PFSK-1 (cell line): Measurements from ENCODE around the gene EMILIN1.

ENCODE experiments used
- SIN3A ChIP-seq: IDR thresholded peaks from 2 replicates; pipeline ENCODE4 v1.6.1; 2012; ENCODE audit warnings: mild to moderate bottlenecking, low read length, moderate library complexity, borderline replicate concordance; ENCODE audit not compliant: insufficient read depth
- TAF1 ChIP-seq: IDR thresholded peaks from 2 replicates; pipeline ENCODE4 v1.6.1; 2012; ENCODE audit warnings: low read length, control low read depth, borderline replicate concordance; ENCODE audit not compliant: insufficient read depth

DNA sequence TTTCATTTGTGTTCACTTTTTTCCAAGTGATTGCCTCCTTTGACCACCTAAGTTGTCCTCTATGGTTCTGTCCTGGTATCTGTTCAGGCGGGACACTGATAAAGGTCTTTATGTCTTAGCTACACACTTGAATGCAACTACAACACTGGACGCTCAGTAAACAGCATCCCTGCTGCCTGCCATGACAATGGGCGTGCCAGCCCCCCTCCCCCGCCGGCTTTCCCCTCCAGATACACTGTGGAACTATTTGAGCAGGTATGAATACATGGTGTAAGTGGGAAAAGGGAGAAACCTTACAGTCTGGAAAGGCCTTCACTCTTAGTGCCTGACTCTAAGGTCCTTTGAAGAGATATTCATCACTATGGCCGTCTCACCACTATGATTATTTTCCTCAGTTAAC lies 21.2 kb upstream of the EMILIN1 start:
- TF ChIP-seq TAF1 (no peak), SIN3A (no peak)
